GM19193 (cell line): Measurements from ENCODE around the gene C1QTNF9B.

Experiments used
- POLR2A ChIP-seq: IDR thresholded peaks from 4 replicates; pipeline ENCODE4 v1.6.1; 2011; ENCODE audit not compliant: insufficient read depth, insufficient read length; ENCODE audit errors: extremely low read depth

C1QTNF9B gene

GRCh38 chr13:23903906-23904280 lies 6.6 kb upstream of the C1QTNF9B start:
- no peak for TF ChIP-seq POLR2A

GRCh38 chr13:23902975-23903905 lies 5.9 kb upstream of the C1QTNF9B start:
- no peak for TF ChIP-seq POLR2A

DNA sequence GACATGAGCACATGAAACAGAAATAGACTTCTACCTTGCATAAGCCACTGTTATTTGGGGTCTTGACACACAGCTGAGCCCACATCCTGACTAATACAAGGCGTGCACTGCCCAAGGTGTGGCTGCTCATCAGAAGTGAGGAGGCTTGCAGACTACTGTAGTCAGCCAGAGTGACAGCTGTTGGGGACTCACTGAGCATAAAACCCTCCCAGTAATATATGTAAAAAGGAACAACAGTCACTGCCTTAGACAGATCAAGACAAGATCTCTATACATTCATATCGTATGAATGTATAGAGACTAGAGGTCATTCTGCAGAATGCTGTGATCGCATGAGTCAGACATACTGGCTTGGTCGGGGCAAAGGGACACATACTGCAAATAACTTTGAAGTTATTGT lies 4.1 kb upstream of the C1QTNF9B start:
- TF ChIP-seq POLR2A, result no peak

DNA sequence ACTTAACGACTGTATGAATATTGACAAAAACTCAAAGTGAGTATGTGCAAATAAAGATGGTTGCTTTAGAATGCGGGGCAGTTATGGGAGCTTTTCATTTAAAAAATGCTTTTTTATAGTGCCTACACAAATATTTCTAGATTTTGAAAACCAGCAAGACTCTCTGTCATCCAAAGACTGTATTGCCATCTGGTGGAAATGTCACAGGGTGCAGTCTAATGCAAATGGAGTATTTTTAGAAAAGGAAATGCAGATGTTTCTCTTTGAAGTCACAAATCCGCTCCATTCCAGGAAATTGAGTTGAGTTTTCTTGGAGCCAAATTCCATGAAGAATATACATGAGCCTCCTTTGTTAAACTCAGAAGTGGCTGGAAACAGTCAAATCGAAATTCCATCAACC lies 2.3 kb upstream of the C1QTNF9B start:
- no peak for TF ChIP-seq POLR2A

DNA sequence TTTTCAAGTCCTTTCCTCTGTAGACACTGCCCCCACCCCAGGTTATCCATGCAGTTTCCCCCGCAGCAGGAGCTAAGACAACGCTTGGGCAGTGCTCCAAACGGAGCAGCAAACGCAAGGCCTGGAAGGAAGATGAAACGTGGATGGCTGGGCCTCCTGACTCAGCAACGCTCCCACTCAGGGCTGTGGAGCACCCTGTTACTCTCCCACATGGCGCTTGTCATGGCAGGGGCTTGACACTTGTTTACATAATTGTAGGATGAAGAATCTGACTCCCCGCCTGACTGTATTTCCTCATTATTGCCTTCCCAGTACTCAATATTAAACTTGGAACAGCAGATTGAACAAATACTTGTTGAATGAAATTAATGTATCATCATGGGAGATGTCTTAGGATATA lies 799 bp upstream of the C1QTNF9B start:
- TF ChIP-seq POLR2A, result no peak

GRCh38 chr13:23889615-23890607 lies 7.4 kb downstream of the C1QTNF9B start:
- TF ChIP-seq POLR2A, result no peak

- TF ChIP-seq POLR2A, result peak; percentile 66
These were observed 8.4 kb downstream of the C1QTNF9B start, which contains the start of gene MIPEP for GRCh38 chr13:23888658-23889614. MIPEP (minus strand) TSS chr13:23889400; CDS start chr13:23889320, 80 bp downstream.

- no peak for TF ChIP-seq POLR2A
These were observed 14.0 kb downstream of the C1QTNF9B start for GRCh38 chr13:23883255-23883654.

DNA sequence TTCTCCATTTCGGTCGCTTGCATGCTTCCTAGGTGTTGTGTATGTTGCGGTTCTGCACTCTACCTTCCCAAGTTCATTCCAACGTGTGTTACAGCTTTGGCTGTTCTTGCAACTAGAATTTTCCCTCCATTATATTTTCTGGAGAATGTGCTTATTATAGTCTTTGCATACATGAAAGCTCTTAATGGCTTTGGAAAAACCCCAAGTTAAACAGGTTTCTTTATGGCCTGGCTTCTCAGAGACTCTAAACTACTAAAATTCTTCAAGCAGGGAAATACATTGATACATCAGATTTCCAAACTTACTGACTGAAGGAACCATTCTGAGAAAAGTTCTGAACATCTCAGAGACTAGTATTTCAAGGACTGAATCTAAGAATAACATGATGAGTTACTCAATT lies 20.0 kb downstream of the C1QTNF9B start:
- no peak for TF ChIP-seq POLR2A

- TF ChIP-seq POLR2A, result no peak
These were observed 21.0 kb downstream of the C1QTNF9B start for GRCh38 chr13:23876265-23876664.

DNA sequence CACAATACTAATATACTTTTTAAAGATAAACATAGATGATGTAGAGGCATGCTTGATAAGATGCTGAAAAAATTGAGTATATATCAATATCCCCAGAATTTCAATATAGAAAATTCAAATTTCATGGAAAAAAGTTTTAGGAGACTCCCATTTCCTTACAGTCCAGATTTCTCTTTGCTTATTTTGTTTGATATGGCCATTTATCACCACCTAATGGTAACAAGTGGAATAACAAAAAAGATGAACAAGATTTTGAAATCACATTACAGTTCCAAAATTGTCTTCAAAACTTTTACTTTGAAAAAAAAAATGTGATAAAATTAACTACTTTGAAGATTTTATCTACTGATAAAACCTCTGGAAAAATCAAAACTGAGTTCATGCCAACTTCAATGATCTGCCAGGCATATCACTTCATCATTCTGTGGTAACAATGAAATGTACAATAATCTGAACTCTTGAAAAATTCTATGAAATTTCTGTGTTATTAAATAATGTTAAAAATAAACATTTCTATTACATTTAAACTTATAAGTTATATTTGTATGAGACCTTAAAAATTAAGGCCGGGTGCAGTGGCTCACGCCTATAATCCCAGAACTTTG lies 25.6 kb downstream of the C1QTNF9B start:
- no peak for TF ChIP-seq POLR2A

- no peak for TF ChIP-seq POLR2A
These were observed 26.8 kb downstream of the C1QTNF9B start for GRCh38 chr13:23870356-23871140.

- TF ChIP-seq POLR2A, result no peak
These were observed 28.8 kb downstream of the C1QTNF9B start for GRCh38 chr13:23868521-23868920.
